WI38 (cell line): ENCODE measurements around the gene SDC3.
"Not testable (repeated sequence)": the region's sequence is repeated elsewhere in the genome, so short reads cannot be mapped to it uniquely, and the experiment has no call there.

Experiments used
- H3K4me3 ChIP-seq: 2 replicates; pipeline ENCODE4 v1.5.1; 2011; ENCODE audit warnings: low read depth, mild to moderate bottlenecking, control low read depth, low read length
- TF ChIP-seq, protein P1 (sequence below): IDR thresholded peaks from 2 replicates; pipeline ENCODE4 v1.5.1; 2012; ENCODE audit warnings: low read depth, mild to moderate bottlenecking, control low read depth, low read length

Gene SDC3

GRCh38 chr1:30871276-30871871 is 37.2 kb downstream of the SDC3 start:
- H3K4me3 ChIP-seq, result no peak overlapping the region
- TF ChIP-seq, protein P1, sequence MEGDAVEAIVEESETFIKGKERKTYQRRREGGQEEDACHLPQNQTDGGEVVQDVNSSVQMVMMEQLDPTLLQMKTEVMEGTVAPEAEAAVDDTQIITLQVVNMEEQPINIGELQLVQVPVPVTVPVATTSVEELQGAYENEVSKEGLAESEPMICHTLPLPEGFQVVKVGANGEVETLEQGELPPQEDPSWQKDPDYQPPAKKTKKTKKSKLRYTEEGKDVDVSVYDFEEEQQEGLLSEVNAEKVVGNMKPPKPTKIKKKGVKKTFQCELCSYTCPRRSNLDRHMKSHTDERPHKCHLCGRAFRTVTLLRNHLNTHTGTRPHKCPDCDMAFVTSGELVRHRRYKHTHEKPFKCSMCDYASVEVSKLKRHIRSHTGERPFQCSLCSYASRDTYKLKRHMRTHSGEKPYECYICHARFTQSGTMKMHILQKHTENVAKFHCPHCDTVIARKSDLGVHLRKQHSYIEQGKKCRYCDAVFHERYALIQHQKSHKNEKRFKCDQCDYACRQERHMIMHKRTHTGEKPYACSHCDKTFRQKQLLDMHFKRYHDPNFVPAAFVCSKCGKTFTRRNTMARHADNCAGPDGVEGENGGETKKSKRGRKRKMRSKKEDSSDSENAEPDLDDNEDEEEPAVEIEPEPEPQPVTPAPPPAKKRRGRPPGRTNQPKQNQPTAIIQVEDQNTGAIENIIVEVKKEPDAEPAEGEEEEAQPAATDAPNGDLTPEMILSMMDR, result no peak

GRCh38 chr1:30870656-30871055 is 37.9 kb downstream of the SDC3 start:
- TF ChIP-seq, protein P1, result no peak

GRCh38 chr1:30870035-30870434 is 38.5 kb downstream of the SDC3 start:
- H3K4me3 ChIP-seq, result no peak overlapping the region
- TF ChIP-seq, protein P1, result no peak

More at GRCh38 chr1:30870656-30871055, 37.9 kb downstream of the SDC3 start:
- no peak overlapping the region for H3K4me3 ChIP-seq

- no peak overlapping the region for H3K4me3 ChIP-seq
- TF ChIP-seq, protein P1, result no peak
Observed at GRCh38 chr1:30868833-30869435, 39.6 kb downstream of the SDC3 start.

GRCh38 chr1:30868057-30868456 is 40.5 kb downstream of the SDC3 start:
- not testable (repeated sequence) for H3K4me3 ChIP-seq

DNA sequence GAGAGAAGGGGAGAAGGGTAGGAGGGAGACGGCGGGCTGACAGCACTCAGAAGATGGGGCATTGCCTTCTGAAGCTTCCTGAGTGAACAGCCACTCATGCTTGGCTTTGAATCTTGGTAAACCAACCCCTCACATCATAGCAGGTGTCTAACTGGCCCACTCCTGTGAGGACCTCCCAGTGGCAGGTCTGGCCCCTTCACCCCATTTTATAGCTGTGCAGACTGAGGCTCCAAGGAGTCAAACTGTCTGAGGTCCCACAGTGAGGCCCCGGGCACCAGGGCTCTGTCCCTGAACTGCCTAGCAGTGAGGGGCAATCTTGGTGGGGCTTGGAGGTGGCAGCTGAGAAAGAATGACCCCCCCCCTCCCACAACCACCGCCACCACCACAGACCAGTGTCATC is 41.0 kb downstream of the SDC3 start:
- TF ChIP-seq, protein P1, result no peak
- no peak overlapping the region for H3K4me3 ChIP-seq

- TF ChIP-seq, protein P1, result no peak
- H3K4me3 ChIP-seq, result no peak overlapping the region
Observed at GRCh38 chr1:30866594-30866993, 42.0 kb downstream of the SDC3 start.

DNA sequence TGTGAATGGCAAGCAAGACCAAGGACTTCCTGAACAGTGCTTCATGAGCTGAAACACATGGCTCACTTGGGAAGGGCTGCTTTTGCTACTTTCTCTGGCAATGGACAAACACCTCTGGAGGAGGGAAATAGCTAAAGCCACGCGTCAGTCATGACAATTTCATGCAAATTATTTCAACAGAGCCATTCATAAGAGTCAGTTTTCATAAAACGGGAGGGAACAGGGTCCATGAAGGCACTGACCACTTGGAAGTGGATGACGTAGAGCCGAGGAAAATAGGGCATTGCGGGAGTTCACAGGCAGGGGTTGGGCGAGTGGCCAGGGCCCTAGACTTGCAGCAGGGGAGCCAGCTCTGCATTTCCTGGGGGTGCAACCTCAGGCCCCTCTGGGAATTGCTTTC is 43.9 kb downstream of the SDC3 start:
- no peak overlapping the region for H3K4me3 ChIP-seq
- TF ChIP-seq, protein P1, result no peak
